Adrenal gland (tissue), 12 donors: ENCODE measurements around the gene CORO1C. TPM values are rescaled to one million over a fixed set of nuclear protein-coding genes. Genes with fewer than 3 reads are reported as not detected.

Experiments used
- DNase-seq, 7 donors: peaks; one replicate each; pipeline ENCODE4 v3.0.0-alpha.2; 2019 to 2020
- H3K27ac ChIP-seq, 5 donors: fragments of 200-600 bp; sonication (generic) in 4 of 5; 1 replicate in 3 of 5; 2 replicates in 2 of 5; pipeline versions ENCODE4 v1.5.1 to v1.8.0; 2016 to 2020; ENCODE audit warnings: mild to moderate bottlenecking in 1 of 5
- H3K27me3 ChIP-seq: fragments of 200-600 bp; 2 replicates; pipeline ENCODE4 v1.8.0; 2021
- H3K36me3 ChIP-seq, 2 donors: fragments of 200-600 bp; replicated peaks in 1 of 2; 1 replicate in 1 of 2; 2 replicates in 1 of 2; pipeline versions ENCODE4 v1.5.1 to v1.8.0; 2018 to 2022
- H3K4me1 ChIP-seq, 2 donors: fragments of 200-600 bp; replicated peaks in 1 of 2; 1 replicate in 1 of 2; 2 replicates in 1 of 2; pipeline versions ENCODE4 v1.5.1 to v1.8.0; 2018 to 2021
- H3K4me3 ChIP-seq, 4 donors: fragments of 200-600 bp; sonication (generic) in 3 of 4; one replicate each; pipeline ENCODE4 v1.5.1; 2016 to 2018
- H3K9me3 ChIP-seq, 3 donors: fragments of 200-600 bp; sonication (generic) in 1 of 3; replicated peaks in 1 of 3; 1 replicate in 2 of 3; 2 replicates in 1 of 3; pipeline versions ENCODE4 v1.5.1 to v1.8.0; 2016 to 2021
- POLR2A ChIP-seq, 2 donors: fragments of 450-650 bp; IDR thresholded peaks; one replicate each; pipeline ENCODE4 v1.6.1; 2017; ENCODE audit warnings: antibody characterized with exemption in 2 of 2, mild to moderate bottlenecking in 2 of 2, moderate library complexity in 1 of 2
- WGBS, 4 donors: extraction: QIAGEN DNeasy Blood & Tissue Kit in 2 of 4; methylation state at CpG; one replicate each; pipeline versions ENCODE4 v1.1.5 to v1.1.7; 2013 to 2017; 5-methylcytosine and 5-hydroxymethylcytosine counted together
- intact Hi-C, 2 donors: fragments of 100-400 bp; cut with DNase I; formaldehyde crosslinking; loops; one replicate each; pipeline versions ENCODE4 v1.14.1 to v1.15.0; 2022 to 2023
- polyA plus RNA-seq, 3 donors: library from polyadenylated mRNA; stranded (reverse); fragments of 200-250 nt in 2 of 3; fragments of 350-450 nt in 1 of 3; fragmentation: Illumina TruSeq in 1 of 3; extraction: RNeasy Lipid Tissue Mini Kit (QIAGEN cat#74804) in 1 of 3; gene quantifications; one replicate each; pipeline ENCODE4 v1.2.3, GENCODE V29; 2013 to 2014
- total RNA-seq, 9 donors: library from RNA; depleted of rRNA in 4 of 9; stranded (reverse); fragments of >200 nt in 4 of 9; fragments of 120-200 nt in 1 of 9; fragmentation: NEBNext Ultra II Directional in 1 of 9; extraction: Animal tissue kit (Norgen Biotek cat#: 25700) in 1 of 9; gene quantifications; one replicate each; pipeline versions ENCODE4 v1.1.0 to v1.2.4, GENCODE V29; 2013 to 2023
- TF ChIP-seq, protein P1 (sequence below), 6 experiments: fragments of 450-650 bp in 4 of 6; fragments of 200-600 bp in 2 of 6; sonication (generic) in 1 of 6; IDR thresholded peaks; 1 replicate in 5 of 6; 2 replicates in 1 of 6; pipeline versions ENCODE4 v1.5.1 to v1.8.0; 2016 to 2021; ENCODE audit warnings: antibody characterized with exemption in 6 of 6, mild to moderate bottlenecking in 2 of 6, moderate library complexity in 1 of 6
- donor health status: healthy with polysubstance abuse.
- donor health status: Bipolar disorder and iron deficiency.
- donor health status: DM: yes; HTN: yes; CAD: no.
- donor health status: DM: no; HTN: no; CAD: no.
- donor health status: DM: no; HTN: no; CAD: no.
- donor health status: DM: yes; HTN: yes; CAD: no.

The CORO1C gene
- total and polyA plus RNA-seq, 12 donors, result 17.4 to 124 (median 71.4) TPM

DNA sequence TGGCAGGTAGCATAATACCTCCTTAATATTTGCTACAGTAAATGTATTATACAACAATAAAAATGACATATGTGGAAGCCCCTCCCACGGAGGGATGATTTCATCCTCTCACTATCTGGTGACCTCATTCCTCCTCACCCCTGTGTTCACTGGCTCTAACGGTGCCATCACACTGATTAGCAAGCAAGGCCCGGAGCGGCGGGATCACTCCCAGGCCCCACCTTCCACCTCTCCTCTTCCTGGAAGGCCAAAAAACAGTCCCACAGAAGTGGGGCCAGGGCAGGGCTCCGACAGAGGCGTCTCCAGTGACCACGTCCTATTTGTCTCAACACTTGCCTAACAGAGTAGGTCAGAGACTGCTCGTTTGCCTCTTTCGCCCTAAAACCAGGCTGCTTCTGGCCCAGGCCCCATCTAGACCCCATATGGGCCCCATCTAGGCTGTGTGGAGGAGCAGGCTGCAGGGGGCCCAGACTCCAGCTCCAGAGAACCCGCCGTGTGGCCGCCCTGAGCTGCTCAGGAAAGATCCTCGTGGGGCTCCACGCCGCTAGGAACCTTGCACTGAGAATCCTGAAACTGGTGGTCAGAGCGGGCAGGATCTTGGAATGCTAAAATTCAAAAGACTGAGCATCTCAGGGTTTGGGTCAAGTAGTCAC lies 101.4 kb downstream of the CORO1C start:
- WGBS, 4 donors, result 56 to 72% (median 66%) methylated on average over 14 to 17 of the region's 17 CpGs
- peak in 4 of 7 donors; percentile 28 to 68 (median 60) for DNase-seq
- Histone ChIP-seq H3K27ac (peak overlapping the region in 2 of 5 donors; percentile 42 to 55), H3K4me3 (no peak overlapping the region), H3K9me3 (no peaks in the 10 kb centered on the region), H3K36me3 (no peaks in the 10 kb centered on the region), H3K4me1 (peaks cover 3 to 23% of the 10 kb centered on the region in 2 donors), H3K27me3 (no peaks in the 10 kb centered on the region)
- intact Hi-C loops, result no loop called here
- no peak for TF ChIP-seq POLR2A (IDR thresholded peaks at IDR 0.05)
- TF ChIP-seq, protein P1, sequence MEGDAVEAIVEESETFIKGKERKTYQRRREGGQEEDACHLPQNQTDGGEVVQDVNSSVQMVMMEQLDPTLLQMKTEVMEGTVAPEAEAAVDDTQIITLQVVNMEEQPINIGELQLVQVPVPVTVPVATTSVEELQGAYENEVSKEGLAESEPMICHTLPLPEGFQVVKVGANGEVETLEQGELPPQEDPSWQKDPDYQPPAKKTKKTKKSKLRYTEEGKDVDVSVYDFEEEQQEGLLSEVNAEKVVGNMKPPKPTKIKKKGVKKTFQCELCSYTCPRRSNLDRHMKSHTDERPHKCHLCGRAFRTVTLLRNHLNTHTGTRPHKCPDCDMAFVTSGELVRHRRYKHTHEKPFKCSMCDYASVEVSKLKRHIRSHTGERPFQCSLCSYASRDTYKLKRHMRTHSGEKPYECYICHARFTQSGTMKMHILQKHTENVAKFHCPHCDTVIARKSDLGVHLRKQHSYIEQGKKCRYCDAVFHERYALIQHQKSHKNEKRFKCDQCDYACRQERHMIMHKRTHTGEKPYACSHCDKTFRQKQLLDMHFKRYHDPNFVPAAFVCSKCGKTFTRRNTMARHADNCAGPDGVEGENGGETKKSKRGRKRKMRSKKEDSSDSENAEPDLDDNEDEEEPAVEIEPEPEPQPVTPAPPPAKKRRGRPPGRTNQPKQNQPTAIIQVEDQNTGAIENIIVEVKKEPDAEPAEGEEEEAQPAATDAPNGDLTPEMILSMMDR (IDR thresholded peaks at IDR 0.05), result no peak

DNA sequence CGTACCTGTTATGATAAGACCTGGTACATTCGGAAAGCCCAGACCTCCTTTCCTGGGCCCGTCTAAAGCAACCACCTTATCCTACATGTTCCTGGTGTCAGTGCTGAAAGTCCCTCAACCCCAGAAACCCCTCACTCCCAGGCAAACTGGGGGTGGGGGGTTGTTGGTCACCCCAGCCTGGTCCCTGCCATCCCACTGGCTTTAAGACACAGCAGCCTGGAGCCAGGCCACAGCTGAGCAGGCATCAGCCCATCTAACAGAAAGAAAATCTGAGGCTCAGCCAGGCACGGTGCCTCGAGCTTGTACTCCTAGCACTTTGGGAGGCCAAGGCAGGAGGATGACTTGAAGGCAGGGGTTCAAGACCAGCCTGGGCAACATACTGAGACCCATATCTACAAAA lies 102.2 kb downstream of the CORO1C start:
- Histone ChIP-seq H3K27me3 (no peaks in the 10 kb centered on the region), H3K36me3 (no peaks in the 10 kb centered on the region), H3K9me3 (no peaks in the 10 kb centered on the region), H3K27ac (peak overlapping the region in 2 of 5 donors; percentile 40 to 65), H3K4me3 (no peak overlapping the region), H3K4me1 (peaks cover 3 to 23% of the 10 kb centered on the region in 2 donors)
- 86 to 91% (median 89%) methylated on average over 2 to 5 of the region's 5 CpGs for WGBS, 4 donors
- no peak for TF ChIP-seq POLR2A (IDR thresholded peaks at IDR 0.05)
- TF ChIP-seq, protein P1 (IDR thresholded peaks at IDR 0.05), result no peak
- intact Hi-C loops, result no loop called here
- peak in 1 of 7 donors; percentile 15 for DNase-seq

GRCh38 chr12:108627134-108627920 lies 104.0 kb downstream of the CORO1C start:
- WGBS, 4 donors, result 82 to 90% (median 88%) methylated on average over 6 to 8 of the region's 8 CpGs
- Histone ChIP-seq H3K36me3 (no peaks in the 10 kb centered on the region), H3K9me3 (no peaks in the 10 kb centered on the region), H3K27me3 (no peaks in the 10 kb centered on the region), H3K4me1 (peaks cover 3 to 23% of the 10 kb centered on the region in 2 donors), H3K27ac (no peak overlapping the region), H3K4me3 (no peak overlapping the region)
- TF ChIP-seq, protein P1 (IDR thresholded peaks at IDR 0.05), result no peak
- TF ChIP-seq POLR2A (IDR thresholded peaks at IDR 0.05), result no peak
- intact Hi-C loops, result no loop called here
- DNase-seq, result no peak

DNA sequence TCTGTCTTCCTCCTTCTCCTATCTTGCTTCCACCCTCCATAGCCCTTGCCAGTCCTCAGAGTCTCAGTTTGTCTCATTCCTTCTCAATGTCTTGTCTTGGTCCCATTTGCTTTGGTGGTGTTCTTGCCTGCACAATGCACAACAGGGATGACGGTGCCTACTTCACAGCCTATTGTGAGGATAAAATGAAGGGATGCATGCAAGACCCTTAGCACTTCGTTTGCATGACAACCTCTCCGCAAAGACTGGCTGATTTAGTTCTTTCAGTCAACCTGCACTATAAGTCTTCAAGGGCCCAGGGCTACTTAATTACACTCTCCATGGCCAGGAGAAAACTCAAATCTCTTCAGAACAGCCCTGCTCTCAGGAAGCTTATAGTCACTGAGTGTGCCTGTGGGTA lies 106.1 kb downstream of the CORO1C start:
- Histone ChIP-seq H3K27ac (no peak overlapping the region), H3K4me3 (no peak overlapping the region), H3K9me3 (no peaks in the 10 kb centered on the region), H3K36me3 (no peaks in the 10 kb centered on the region), H3K4me1 (peaks cover 3 to 16% of the 10 kb centered on the region in 2 donors), H3K27me3 (no peaks in the 10 kb centered on the region)
- intact Hi-C loops, result no loop called here
- TF ChIP-seq, protein P1 (IDR thresholded peaks at IDR 0.05), result no peak
- no peak for TF ChIP-seq POLR2A (IDR thresholded peaks at IDR 0.05)
- no peak for DNase-seq
- WGBS, 4 donors, result 81 to 95% (median 83%) methylated on average over 3 of the region's 3 CpGs
